Activated B cell treated with CpG ODN at 0.5 μM for 24 hours (primary cell): ENCODE results near the gene GORAB. TPM values are rescaled to one million over a fixed set of nuclear protein-coding genes. Genes with fewer than 3 reads are reported as not detected.

Source experiments
- ATAC-seq: fragments of 200-7000 bp; cut with Tn5 transposase; one replicate; pipeline ENCODE4 v1.10.0; 2021; ENCODE audit warnings: low read depth, mild to moderate bottlenecking, moderate library complexity
- CTCF ChIA-PET: fragments of 350-600 bp; sonication (Branson Sonifier 250); formaldehyde crosslinking; loops from one replicate; lab custom pipeline; 2021; ENCODE audit warnings: antibody characterized with exemption; lab: Charles Lee
- POLR2A ChIA-PET: fragments of 350-600 bp; sonication (Branson Sonifier 250); formaldehyde crosslinking; loops from one replicate; lab custom pipeline; 2021; ENCODE audit warnings: antibody characterized with exemption; lab: Charles Lee
- DNase-seq: peaks from one replicate; pipeline ENCODE4 v3.0.0; 2022
- H3K27ac Mint-ChIP-seq: one replicate; pipeline ENCODE4 v1.8.0; 2020; ENCODE audit warnings: mixed read lengths
- H3K27me3 Mint-ChIP-seq: one replicate; pipeline ENCODE4 v1.8.0; 2021; ENCODE audit warnings: mixed read lengths
- H3K36me3 Mint-ChIP-seq: one replicate; pipeline ENCODE4 v1.8.0; 2021; ENCODE audit warnings: low read depth, mixed read lengths
- H3K4me1 Mint-ChIP-seq: one replicate; pipeline ENCODE4 v1.8.0; 2021; ENCODE audit warnings: mixed read lengths
- H3K4me3 Mint-ChIP-seq: one replicate; pipeline ENCODE4 v1.8.0; 2020; ENCODE audit warnings: mild to moderate bottlenecking, mixed read lengths
- H3K9me3 Mint-ChIP-seq: one replicate; pipeline ENCODE4 v1.8.0; 2020; ENCODE audit warnings: mixed read lengths
- intact Hi-C: fragments of 100-400 bp; cut with micrococcal nuclease; formaldehyde crosslinking; loops from one replicate; pipeline ENCODE4 v1.15.1; 2024
- total RNA-seq: library from RNA; stranded (reverse); gene quantifications from 2 replicates; pipeline ENCODE4 v1.2.3, GENCODE V29; 2022
- TF ChIP-seq, protein P1 (sequence below): fragments of 200-600 bp; IDR thresholded peaks from one replicate; pipeline ENCODE4 v1.8.0; 2022; ENCODE audit warnings: antibody characterized with exemption, mild to moderate bottlenecking

Gene GORAB
- total RNA-seq, 1 donor from 2014 or later = 20.0 TPM

DNA sequence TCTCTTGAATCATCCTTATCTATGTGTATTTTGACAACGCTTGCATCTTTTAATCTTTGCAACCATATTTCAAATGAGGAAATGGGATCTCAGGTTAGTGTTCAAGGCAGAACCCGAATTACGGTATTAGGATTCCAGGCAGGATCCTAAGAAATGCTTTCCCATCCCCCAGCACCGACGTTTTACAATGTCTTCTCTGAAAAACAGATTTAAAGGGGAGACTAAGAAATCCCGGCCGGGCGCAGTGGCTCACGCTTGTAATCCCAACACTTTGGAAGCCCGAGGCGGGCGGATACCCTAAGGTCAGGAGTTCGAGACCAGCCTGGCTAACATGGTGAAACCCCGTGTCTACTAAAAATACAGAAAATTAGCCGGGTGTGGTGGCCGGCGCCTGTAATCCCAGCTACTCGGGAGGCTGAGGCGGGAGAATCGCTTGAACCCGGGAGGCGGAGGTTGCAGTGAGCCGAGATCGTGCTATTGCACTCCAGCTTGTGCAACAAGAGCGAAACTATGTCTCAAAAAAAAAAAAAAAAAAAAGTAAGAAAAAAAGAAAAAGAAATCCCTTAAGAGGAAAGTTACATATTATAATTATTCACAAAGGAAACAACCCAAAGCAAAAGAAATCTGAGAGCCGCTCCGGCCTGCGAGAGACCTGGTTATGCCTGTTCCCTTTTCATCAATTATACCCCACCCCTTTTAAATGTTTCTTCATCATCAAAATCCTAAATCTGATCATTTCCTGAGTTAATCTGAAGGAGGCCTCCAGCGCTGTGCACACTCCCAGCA is 801 bp upstream of the GORAB start:
- ChIA-PET CTCF (no interaction called here), POLR2A (interaction anchor here (0.7 to 2.3 kb wide), 4 partner anchors 10 to 736 kb away, joined by 4 to 17 read pairs (median 6); partner anchors contain the start of genes KIFAP3, METTL18 and SCYL3)
- ATAC-seq = peak; percentile 20
- H3K36me3 Mint-ChIP-seq = peaks cover 6% of the 10 kb centered on the region
- DNase-seq = no peak
- peaks cover 4% of the 10 kb centered on the region for H3K27me3 Mint-ChIP-seq
- peaks cover 8% of the 10 kb centered on the region for H3K4me1 Mint-ChIP-seq
- intact Hi-C loops = loop anchor here (1.0 to 10.0 kb wide), 4 partner anchors 606 to 2001 kb away; partner anchors contain the start of genes PRRC2C, SUCO and VAMP4
- TF ChIP-seq, protein P1, sequence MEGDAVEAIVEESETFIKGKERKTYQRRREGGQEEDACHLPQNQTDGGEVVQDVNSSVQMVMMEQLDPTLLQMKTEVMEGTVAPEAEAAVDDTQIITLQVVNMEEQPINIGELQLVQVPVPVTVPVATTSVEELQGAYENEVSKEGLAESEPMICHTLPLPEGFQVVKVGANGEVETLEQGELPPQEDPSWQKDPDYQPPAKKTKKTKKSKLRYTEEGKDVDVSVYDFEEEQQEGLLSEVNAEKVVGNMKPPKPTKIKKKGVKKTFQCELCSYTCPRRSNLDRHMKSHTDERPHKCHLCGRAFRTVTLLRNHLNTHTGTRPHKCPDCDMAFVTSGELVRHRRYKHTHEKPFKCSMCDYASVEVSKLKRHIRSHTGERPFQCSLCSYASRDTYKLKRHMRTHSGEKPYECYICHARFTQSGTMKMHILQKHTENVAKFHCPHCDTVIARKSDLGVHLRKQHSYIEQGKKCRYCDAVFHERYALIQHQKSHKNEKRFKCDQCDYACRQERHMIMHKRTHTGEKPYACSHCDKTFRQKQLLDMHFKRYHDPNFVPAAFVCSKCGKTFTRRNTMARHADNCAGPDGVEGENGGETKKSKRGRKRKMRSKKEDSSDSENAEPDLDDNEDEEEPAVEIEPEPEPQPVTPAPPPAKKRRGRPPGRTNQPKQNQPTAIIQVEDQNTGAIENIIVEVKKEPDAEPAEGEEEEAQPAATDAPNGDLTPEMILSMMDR = no peak
- no peaks in the 10 kb centered on the region for H3K9me3 Mint-ChIP-seq
- H3K4me3 Mint-ChIP-seq = no peak overlapping the region
- no peak overlapping the region for H3K27ac Mint-ChIP-seq

- TF ChIP-seq, protein P1 = no peak
- intact Hi-C loops = loop anchor here (2.0 to 10.0 kb wide), 4 partner anchors 608 to 1999 kb away; partner anchors contain the start of genes FMO4, SUCO and VAMP4
- ChIA-PET POLR2A (interaction anchor here (2.3 kb wide), 1 partner anchor 639 kb away, joined by 17 read pairs; the partner anchor contains the start of gene SCYL3), CTCF (no interaction called here)
- H3K27me3 Mint-ChIP-seq = peaks cover 4% of the 10 kb centered on the region
- peaks cover 16% of the 10 kb centered on the region for H3K36me3 Mint-ChIP-seq
- ATAC-seq (no peak), DNase-seq (no peak)
- peaks cover 14% of the 10 kb centered on the region for H3K4me1 Mint-ChIP-seq
- H3K27ac Mint-ChIP-seq = no peak overlapping the region
- H3K4me3 Mint-ChIP-seq = no peak overlapping the region
- no peaks in the 10 kb centered on the region for H3K9me3 Mint-ChIP-seq
Measured at GRCh38 chr1:170533298-170533697, 1.3 kb downstream of the GORAB start.

DNA sequence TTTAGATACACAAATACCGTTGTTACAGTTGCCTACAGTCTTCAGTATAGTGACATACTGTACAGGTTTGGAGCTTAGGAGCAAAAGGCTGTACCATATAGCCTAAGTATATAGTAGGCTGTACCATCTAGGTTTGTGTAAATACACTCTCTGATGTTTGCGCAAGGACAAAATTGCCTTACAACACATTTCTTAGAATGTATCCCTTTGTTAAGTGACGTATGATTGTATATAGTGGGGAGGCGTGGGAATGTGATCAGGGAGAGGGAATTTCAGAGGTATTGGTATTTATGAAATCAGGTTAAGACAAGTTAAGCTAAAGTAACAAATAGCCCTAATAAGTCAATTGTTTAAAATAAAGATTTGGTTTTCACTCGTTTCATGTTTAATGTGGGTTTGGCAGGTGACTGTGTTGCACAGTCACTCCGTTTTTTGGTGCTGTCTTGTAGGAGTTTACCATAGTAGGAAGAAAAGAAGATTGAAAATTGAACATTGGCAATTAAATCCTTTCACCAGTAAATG is 2.7 kb downstream of the GORAB start:
- Mint-ChIP-seq H3K4me1 (peaks cover 14% of the 10 kb centered on the region), H3K27me3 (no peaks in the 10 kb centered on the region), H3K27ac (no peak overlapping the region), H3K9me3 (no peaks in the 10 kb centered on the region), H3K4me3 (no peak overlapping the region), H3K36me3 (peaks cover 28% of the 10 kb centered on the region)
- no peak for ATAC-seq
- no peak for DNase-seq
- CTCF ChIA-PET = no interaction called here
- intact Hi-C loops = loop anchor here (5.0 to 10.0 kb wide), 3 partner anchors 610 to 1998 kb away; partner anchors contain the start of genes SUCO and VAMP4
- TF ChIP-seq, protein P1 = no peak
- POLR2A ChIA-PET = interaction anchor here (0.9 kb wide), 1 partner anchor 640 kb away, joined by 3 read pairs; the partner anchor contains the start of gene SCYL3

- no peaks in the 10 kb centered on the region for H3K27me3 Mint-ChIP-seq
- DNase-seq = no peak
- no peak overlapping the region for H3K4me3 Mint-ChIP-seq
- no peak for ATAC-seq
- POLR2A ChIA-PET = no interaction called here
- H3K9me3 Mint-ChIP-seq = no peaks in the 10 kb centered on the region
- H3K27ac Mint-ChIP-seq = no peak overlapping the region
- peaks cover 36% of the 10 kb centered on the region for H3K36me3 Mint-ChIP-seq
- peaks cover 14% of the 10 kb centered on the region for H3K4me1 Mint-ChIP-seq
- CTCF ChIA-PET = no interaction called here
- intact Hi-C loops = loop anchor here (10.0 kb wide), 2 partner anchors 611 to 1209 kb away; partner anchors contain the start of gene VAMP4
- TF ChIP-seq, protein P1 = no peak
Measured at GRCh38 chr1:170535418-170535817, 3.5 kb downstream of the GORAB start.
